ENCODE results near the gene VRTN. TPM values are rescaled to one million over a fixed set of nuclear protein-coding genes. Genes with fewer than 3 reads are reported as not detected.

The VRTN gene
- total RNA-seq, 1 experiment from 2014 or later: 104 TPM

- no peak overlapping the region for H2BK12ac ChIP-seq (ENCODE audit: insufficient read length, low read depth, low read length)
- no peak overlapping the region for H3K4ac ChIP-seq (ENCODE audit: low read depth, low read length)
- H3K27ac ChIP-seq (ENCODE audit: insufficient read length, low read depth, low read length): no peak overlapping the region
- peak overlapping the region in 2 of 3 experiments; percentile 85 to 94; a peak in 3 of 7 replicates for H3K27ac Mint-ChIP-seq
- peaks cover 3% of the 10 kb centered on the region; the same call in 1 of the 2 replicates for H3K4me1 ChIP-seq (ENCODE audit: insufficient read depth, low read length)
- no peak for TF ChIP-seq CTCF (conservative IDR thresholded peaks at IDR 0.05)
- no peak overlapping the region for H4K5ac ChIP-seq (ENCODE audit: insufficient read length, low read depth, low read length)
- no peak overlapping the region for H3K56ac ChIP-seq (ENCODE audit: insufficient read length, low read depth, low read length)
- H3K18ac ChIP-seq (ENCODE audit: insufficient read length, low read depth, low read length): no peak overlapping the region
- peaks cover 3% of the 10 kb centered on the region for H3K79me1 ChIP-seq (ENCODE audit: insufficient read depth, low read depth, low read length, poor library complexity, severe bottlenecking)
- no peaks in the 10 kb centered on the region for H3K27me3 ChIP-seq (ENCODE audit: insufficient read depth, low read length)
- WGBS (ENCODE audit: extremely low coverage, insufficient read length, low lambda C conversion rate): no CpG with 5 or more reads among the region's 17 CpGs
- H2AK5ac ChIP-seq (ENCODE audit: insufficient read length, low read length): no peak overlapping the region
- H3K9ac ChIP-seq (ENCODE audit: extremely low read depth, insufficient read length, low read length): no peak overlapping the region
- peaks cover 36% of the 10 kb centered on the region; the same call in 1 of the 2 replicates for H3K79me2 ChIP-seq (ENCODE audit: insufficient read depth, low read length)
- no peak overlapping the region for H3K14ac ChIP-seq (ENCODE audit: insufficient read depth, low read length)
- no peaks in the 10 kb centered on the region for H3K27me3 Mint-ChIP-seq (ENCODE audit: low read depth)
- no peak overlapping the region for H4K8ac ChIP-seq (replicated peaks; ENCODE audit: insufficient read length, low read depth, low read length)
- H3K23ac ChIP-seq (ENCODE audit: insufficient read length, low read depth, low read length): no peak overlapping the region
- no peak overlapping the region for H2BK120ac ChIP-seq (ENCODE audit: low read depth, low read length, poor library complexity, severe bottlenecking)
- no peaks in the 10 kb centered on the region for H3K9me3 ChIP-seq (ENCODE audit: control insufficient read depth, low read depth, low read length)
- no peak overlapping the region for H3T11ph ChIP-seq (ENCODE audit: low read length)
- H4K20me1 ChIP-seq (ENCODE audit: control insufficient read depth, insufficient read depth, insufficient read length): no peaks in the 10 kb centered on the region
- H3K4me2 ChIP-seq (ENCODE audit: insufficient read depth, insufficient read length, low read length): no peak overlapping the region
- H3K23me2 ChIP-seq (ENCODE audit: insufficient read length, low read depth, low read length, poor library complexity, severe bottlenecking): no peaks in the 10 kb centered on the region
- no peaks in the 10 kb centered on the region for H3K9me3 Mint-ChIP-seq
- H2BK5ac ChIP-seq (ENCODE audit: insufficient read length, low read length): no peak overlapping the region
- H2BK15ac ChIP-seq (ENCODE audit: low read depth, low read length): no peak overlapping the region
- no peak overlapping the region for H3K4me3 Mint-ChIP-seq
- H3K4me1 Mint-ChIP-seq: peaks cover 38 to 50% of the 10 kb centered on the region in 2 experiments
- peaks cover 34 to 65% (median 40%) of the 10 kb centered on the region in 3 experiments for H3K36me3 Mint-ChIP-seq (ENCODE audit: insufficient read depth in 1 of 3, low read depth in 3 of 3)
- no peak overlapping the region for H2AFZ ChIP-seq (ENCODE audit: low read length)
- H2BK20ac ChIP-seq (ENCODE audit: low read depth, low read length, poor library complexity, severe bottlenecking): no peak overlapping the region
- H4K91ac ChIP-seq (ENCODE audit: insufficient read length, low read depth, low read length): no peak overlapping the region
- DNase-seq: no peak
Observed at GRCh38 chr14:74358176-74358829, 10.0 kb downstream of the VRTN start.
